Effector memory CD4-positive, alpha-beta T cell (primary cell): Measurements from ENCODE around the gene CASP7.

ENCODE experiments used
- DNase-seq, 3 donors: peaks; one replicate each; pipeline ENCODE4 v3.0.0-alpha.2; 2020
- H3K27ac ChIP-seq: 2 replicates; pipeline ENCODE4 v1.7.0; 2013; ENCODE audit warnings: mild to moderate bottlenecking, low read length, moderate library complexity; ENCODE audit not compliant: insufficient read depth, poor library complexity, severe bottlenecking
- H3K27me3 ChIP-seq: replicated peaks from 2 replicates; pipeline ENCODE4 v1.7.0; 2013; ENCODE audit warnings: mild to moderate bottlenecking, low read length; ENCODE audit not compliant: insufficient read depth, control insufficient read depth, poor library complexity, severe bottlenecking
- H3K36me3 ChIP-seq: 2 replicates; pipeline ENCODE4 v1.7.0; 2013; ENCODE audit warnings: mild to moderate bottlenecking, low read length, moderate library complexity; ENCODE audit not compliant: control insufficient read depth, insufficient read depth
- H3K4me1 ChIP-seq: 2 replicates; pipeline ENCODE4 v1.7.0; 2013; ENCODE audit warnings: low read length, mild to moderate bottlenecking; ENCODE audit not compliant: control insufficient read depth, insufficient read depth, poor library complexity, severe bottlenecking
- H3K4me3 ChIP-seq: 2 replicates; pipeline ENCODE4 v1.7.0; 2013; ENCODE audit warnings: low read length, low read depth, mild to moderate bottlenecking; ENCODE audit not compliant: insufficient read depth, poor library complexity, severe bottlenecking
- H3K9me3 ChIP-seq: 2 replicates; pipeline ENCODE4 v1.7.0; 2013; ENCODE audit warnings: mild to moderate bottlenecking, low read length, moderate library complexity; ENCODE audit not compliant: control insufficient read depth

The CASP7 gene

DNA sequence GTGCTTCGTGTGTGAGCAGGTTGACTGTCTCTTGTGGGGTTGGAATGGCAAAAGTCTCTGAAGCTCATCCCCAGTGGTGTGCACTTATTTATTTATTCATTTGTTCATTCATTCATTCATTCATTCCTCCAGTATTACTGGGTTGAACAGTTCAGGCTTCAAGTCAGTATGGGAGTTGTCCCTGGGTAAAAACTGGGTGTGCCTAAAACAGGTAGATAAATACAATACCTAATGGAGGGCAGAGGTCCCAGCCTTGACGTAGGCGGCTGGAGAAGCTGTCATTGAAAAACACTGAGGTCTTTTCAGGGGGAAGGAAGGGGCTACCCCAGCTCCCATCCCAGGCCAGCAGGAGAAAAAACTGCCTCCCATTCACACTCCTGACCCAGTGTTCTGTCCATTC lies 11.0 kb downstream of the CASP7 start:
- H3K36me3 ChIP-seq = peaks cover 16% of the 10 kb centered on the region
- no peak overlapping the region for H3K27ac ChIP-seq
- H3K27me3 ChIP-seq = no peaks in the 10 kb centered on the region
- H3K4me3 ChIP-seq = no peak overlapping the region
- H3K9me3 ChIP-seq = no peaks in the 10 kb centered on the region
- no peaks in the 10 kb centered on the region for H3K4me1 ChIP-seq
- DNase-seq = no peak

- no peak for DNase-seq
- Histone ChIP-seq H3K9me3 (no peaks in the 10 kb centered on the region), H3K4me1 (no peaks in the 10 kb centered on the region), H3K36me3 (peaks cover 16% of the 10 kb centered on the region), H3K27me3 (no peaks in the 10 kb centered on the region), H3K4me3 (no peak overlapping the region), H3K27ac (no peak overlapping the region)
These were observed 11.7 kb downstream of the CASP7 start for GRCh38 chr10:113691381-113691780.

DNA sequence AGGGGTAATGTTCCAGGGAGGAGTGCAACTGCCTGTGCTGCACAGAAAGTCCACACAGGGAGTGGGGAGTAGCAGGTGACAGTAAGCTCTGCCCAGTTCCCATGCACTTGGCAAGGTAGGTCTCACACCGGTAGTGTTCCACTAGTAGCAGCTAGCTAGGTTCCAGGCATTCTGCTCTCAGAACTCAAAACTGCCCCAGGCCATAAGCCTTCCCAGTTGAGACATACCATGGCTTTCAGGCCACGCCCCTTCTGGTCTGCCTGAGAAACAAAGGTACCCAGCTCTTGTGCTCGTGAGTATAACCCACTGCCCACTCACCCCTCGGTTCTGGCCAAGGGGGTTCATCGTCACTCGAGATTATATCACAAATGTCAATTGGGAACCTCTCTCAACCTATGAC lies 12.6 kb downstream of the CASP7 start:
- no peak for DNase-seq
- Histone ChIP-seq H3K27ac (no peak overlapping the region), H3K9me3 (no peaks in the 10 kb centered on the region), H3K27me3 (no peaks in the 10 kb centered on the region), H3K4me3 (no peak overlapping the region), H3K4me1 (no peaks in the 10 kb centered on the region), H3K36me3 (peaks cover 21% of the 10 kb centered on the region)

DNA sequence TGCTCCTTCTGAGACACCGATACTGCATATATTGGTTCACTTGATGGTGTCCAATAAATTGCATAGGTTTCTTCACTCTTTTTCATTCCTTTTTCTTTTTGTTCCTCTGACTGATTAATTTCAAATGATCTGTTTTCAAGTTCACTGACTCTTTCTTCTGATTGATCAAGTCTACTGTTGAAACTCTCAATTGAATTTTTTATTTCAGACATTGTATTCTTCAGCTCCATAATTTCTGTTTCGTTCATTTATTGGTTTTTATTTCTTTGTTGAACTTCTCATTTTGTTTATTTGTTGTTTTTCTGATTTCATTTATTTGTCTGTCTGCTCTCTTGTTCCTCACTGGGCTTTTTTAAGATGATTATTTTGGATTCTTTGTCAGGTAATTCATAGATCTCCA lies 13.6 kb downstream of the CASP7 start:
- Histone ChIP-seq H3K4me3 (no peak overlapping the region), H3K9me3 (no peaks in the 10 kb centered on the region), H3K36me3 (peaks cover 32% of the 10 kb centered on the region), H3K4me1 (no peaks in the 10 kb centered on the region), H3K27ac (no peak overlapping the region), H3K27me3 (no peaks in the 10 kb centered on the region)
- DNase-seq = no peak

GRCh38 chr10:113695691-113696090 lies 16.0 kb downstream of the CASP7 start:
- no peak for DNase-seq
- Histone ChIP-seq H3K4me1 (no peaks in the 10 kb centered on the region), H3K36me3 (peaks cover 41% of the 10 kb centered on the region), H3K27me3 (no peaks in the 10 kb centered on the region), H3K27ac (no peak overlapping the region), H3K4me3 (no peak overlapping the region), H3K9me3 (no peaks in the 10 kb centered on the region)

- peaks cover 33% of the 10 kb centered on the region for H3K36me3 ChIP-seq
- no peak overlapping the region for H3K4me3 ChIP-seq
- no peaks in the 10 kb centered on the region for H3K4me1 ChIP-seq
- H3K27me3 ChIP-seq = no peaks in the 10 kb centered on the region
- H3K27ac ChIP-seq = no peak overlapping the region
- no peak for DNase-seq
- no peaks in the 10 kb centered on the region for H3K9me3 ChIP-seq
These were observed 17.9 kb downstream of the CASP7 start for GRCh38 chr10:113697595-113697994.

GRCh38 chr10:113704637-113705343 lies 25.1 kb downstream of the CASP7 start:
- H3K4me3 ChIP-seq = no peak overlapping the region
- no peak for DNase-seq
- peaks cover 10% of the 10 kb centered on the region for H3K4me1 ChIP-seq
- no peaks in the 10 kb centered on the region for H3K9me3 ChIP-seq
- no peaks in the 10 kb centered on the region for H3K36me3 ChIP-seq
- H3K27ac ChIP-seq = no peak overlapping the region
- H3K27me3 ChIP-seq = no peaks in the 10 kb centered on the region

DNA sequence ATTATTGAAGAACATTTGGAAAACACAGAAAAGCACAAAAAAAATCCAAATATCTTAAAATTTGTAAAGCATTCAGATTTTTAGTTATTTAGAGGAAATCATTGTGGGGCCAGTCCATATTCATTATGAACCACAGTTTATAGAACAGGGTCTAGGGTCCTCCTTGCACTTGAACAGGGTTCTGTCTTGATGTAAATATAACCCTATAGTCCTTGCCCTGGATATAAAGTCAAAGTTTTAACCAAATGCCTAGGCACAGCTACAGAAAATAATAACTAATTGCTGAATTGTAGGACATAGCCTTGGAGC lies 25.6 kb downstream of the CASP7 start:
- no peak overlapping the region for H3K27ac ChIP-seq
- H3K4me1 ChIP-seq = peaks cover 10% of the 10 kb centered on the region
- H3K27me3 ChIP-seq = no peaks in the 10 kb centered on the region
- no peak overlapping the region for H3K4me3 ChIP-seq
- H3K9me3 ChIP-seq = no peaks in the 10 kb centered on the region
- no peak for DNase-seq
- no peaks in the 10 kb centered on the region for H3K36me3 ChIP-seq

DNA sequence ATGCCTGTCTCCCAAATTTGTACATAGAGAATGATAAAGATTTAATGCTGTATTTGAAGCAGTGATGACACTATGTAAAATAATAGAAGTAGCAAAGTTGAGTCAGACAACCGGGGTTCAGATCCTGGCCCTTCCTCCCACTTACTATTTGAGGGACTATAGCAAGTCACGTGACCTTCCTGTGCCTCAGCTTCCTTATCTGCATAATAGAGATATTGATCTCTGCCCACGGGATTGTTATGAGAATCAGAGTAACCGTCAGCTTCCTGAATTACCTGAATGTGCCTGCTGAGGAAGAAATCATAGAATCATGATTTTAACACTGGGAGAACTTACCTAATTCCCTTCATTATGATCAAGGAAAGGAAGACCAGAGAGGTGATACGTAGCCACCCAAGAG lies 26.9 kb downstream of the CASP7 start:
- Histone ChIP-seq H3K4me3 (no peak overlapping the region), H3K36me3 (no peaks in the 10 kb centered on the region), H3K27ac (no peak overlapping the region), H3K27me3 (no peaks in the 10 kb centered on the region), H3K4me1 (peaks cover 10% of the 10 kb centered on the region), H3K9me3 (no peaks in the 10 kb centered on the region)
- DNase-seq = no peak

- peaks cover 10% of the 10 kb centered on the region for H3K4me1 ChIP-seq
- no peaks in the 10 kb centered on the region for H3K36me3 ChIP-seq
These were observed 28.9 kb downstream of the CASP7 start for GRCh38 chr10:113708640-113709039.

More at GRCh38 chr10:113708640-113709039, 28.9 kb downstream of the CASP7 start:
- Histone ChIP-seq H3K27ac (no peak overlapping the region), H3K4me3 (no peak overlapping the region), H3K9me3 (no peaks in the 10 kb centered on the region), H3K27me3 (no peaks in the 10 kb centered on the region)
- no peak for DNase-seq
